ENCODE data around the gene TMED5.
"Not testable (repeated sequence)": the region's sequence is repeated elsewhere in the genome, so short reads cannot be mapped to it uniquely, and the experiment has no call there.

Gene TMED5

DNA sequence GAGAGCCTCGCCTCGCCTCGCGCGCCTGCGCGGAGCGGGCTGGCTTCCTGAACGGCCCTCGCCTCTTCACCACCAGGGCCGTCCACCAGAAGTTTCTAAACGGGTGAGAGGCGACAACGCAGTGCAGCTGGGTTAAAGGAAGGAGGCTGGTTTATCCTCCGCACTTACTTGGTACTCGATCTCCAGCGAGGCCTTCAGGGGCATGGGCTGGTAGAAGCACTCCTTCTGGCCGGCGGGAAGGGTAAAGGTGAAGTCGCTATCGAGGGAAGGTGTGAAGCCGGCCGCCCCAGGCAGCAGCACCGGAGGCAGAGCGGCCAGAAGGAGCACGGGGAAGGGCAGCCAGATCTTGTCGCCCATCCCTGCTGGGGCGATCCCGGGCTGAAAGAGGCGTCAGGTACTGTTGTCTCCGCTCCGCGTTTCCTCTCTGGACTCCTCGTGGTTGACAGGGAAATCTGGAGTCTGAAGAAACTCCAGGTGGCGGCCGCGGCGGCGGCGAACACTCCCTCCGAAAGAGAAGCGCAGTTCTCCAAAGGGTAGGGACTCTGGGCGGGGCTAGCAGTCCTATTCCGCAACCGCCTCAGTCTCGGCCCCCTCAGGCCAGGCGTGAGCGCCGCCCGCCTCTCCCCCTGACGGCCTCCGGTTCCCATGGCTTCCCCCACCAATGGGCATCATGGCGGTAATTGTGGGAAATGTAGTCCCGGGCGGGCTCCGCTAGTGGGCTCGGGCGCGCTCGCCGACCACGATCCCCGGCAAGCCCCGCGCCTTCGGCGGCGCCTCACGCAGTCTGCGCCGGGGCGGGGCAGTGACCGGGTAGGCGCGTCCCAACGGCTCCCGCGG lies at the start of gene TMED5:
Gene TMED5 (minus strand): TSS at position 528 of the 837 bp plus-strand sequence. CDS start 171 bp downstream, at position 357.
- TF ChIP-seq, protein P1, sequence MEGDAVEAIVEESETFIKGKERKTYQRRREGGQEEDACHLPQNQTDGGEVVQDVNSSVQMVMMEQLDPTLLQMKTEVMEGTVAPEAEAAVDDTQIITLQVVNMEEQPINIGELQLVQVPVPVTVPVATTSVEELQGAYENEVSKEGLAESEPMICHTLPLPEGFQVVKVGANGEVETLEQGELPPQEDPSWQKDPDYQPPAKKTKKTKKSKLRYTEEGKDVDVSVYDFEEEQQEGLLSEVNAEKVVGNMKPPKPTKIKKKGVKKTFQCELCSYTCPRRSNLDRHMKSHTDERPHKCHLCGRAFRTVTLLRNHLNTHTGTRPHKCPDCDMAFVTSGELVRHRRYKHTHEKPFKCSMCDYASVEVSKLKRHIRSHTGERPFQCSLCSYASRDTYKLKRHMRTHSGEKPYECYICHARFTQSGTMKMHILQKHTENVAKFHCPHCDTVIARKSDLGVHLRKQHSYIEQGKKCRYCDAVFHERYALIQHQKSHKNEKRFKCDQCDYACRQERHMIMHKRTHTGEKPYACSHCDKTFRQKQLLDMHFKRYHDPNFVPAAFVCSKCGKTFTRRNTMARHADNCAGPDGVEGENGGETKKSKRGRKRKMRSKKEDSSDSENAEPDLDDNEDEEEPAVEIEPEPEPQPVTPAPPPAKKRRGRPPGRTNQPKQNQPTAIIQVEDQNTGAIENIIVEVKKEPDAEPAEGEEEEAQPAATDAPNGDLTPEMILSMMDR (IDR thresholded peaks at IDR 0.05; ENCODE audit: low read depth, low read length, missing control alignments): no peak
- peak; percentile 89 for DNase-seq (ENCODE audit: extremely low read depth, low read depth)
- H3K4me3 ChIP-seq (replicated peaks; ENCODE audit: low read depth, low read length): peak within 1 kb of the TSS; percentile 84

DNA sequence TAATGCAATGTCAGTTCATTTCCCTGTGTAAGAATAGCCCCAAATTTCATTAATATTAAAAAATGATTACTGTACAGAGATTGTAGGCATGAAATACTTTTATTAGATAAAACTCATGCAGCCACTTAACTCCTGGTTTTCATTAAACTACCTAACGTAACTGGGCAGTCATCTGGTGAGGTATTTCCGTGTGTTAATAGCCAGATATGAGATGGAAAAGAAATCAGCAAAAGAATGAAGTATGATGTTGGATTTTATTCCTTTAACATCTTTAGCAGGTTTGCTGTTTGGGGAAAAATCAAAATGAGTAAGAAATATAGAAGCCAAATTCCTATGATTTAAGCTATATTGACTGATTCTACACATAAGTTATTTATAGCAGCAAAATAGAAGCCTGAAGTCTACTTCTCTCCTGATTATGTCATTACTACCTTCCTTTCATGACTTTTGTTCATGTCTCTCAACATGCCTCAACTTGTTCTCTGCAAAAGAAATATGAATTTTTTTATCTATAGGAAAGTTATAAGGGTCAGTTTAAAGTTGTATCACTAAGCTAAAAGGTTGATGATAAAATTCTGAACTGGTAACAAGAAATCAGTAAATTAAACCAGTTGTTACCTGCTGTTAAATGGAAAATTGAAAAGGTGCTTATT lies 42.9 kb upstream of the TMED5 start:
- no peak overlapping the region for H3K4me3 ChIP-seq (replicated peaks; ENCODE audit: low read depth, low read length)
- TF ChIP-seq, protein P1 (IDR thresholded peaks at IDR 0.05; ENCODE audit: low read depth, low read length, missing control alignments): no peak
- no peak for DNase-seq (ENCODE audit: extremely low read depth, low read depth)

DNA sequence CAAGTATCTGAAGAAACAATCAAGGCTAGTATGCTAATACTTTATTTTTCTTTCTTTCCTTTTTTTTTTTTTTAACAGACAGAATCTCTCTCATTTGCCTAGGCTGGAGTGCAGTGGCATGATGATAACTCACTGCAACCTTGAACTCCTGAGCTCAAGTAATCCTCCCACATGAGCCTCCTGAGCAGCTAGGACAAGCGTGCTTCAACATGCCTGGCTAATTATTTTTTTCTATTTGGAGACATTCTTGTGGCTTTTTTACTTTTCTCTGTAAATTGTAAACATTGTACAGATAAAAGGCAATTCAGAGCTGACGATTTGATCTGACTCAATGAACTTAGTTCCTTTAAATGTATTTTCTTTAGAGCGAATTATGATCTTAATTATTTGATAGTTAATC lies 41.7 kb upstream of the TMED5 start:
- peak; percentile 14 for DNase-seq (ENCODE audit: extremely low read depth, low read depth)
- H3K4me3 ChIP-seq (replicated peaks; ENCODE audit: low read depth, low read length): no peak overlapping the region
- TF ChIP-seq, protein P1 (IDR thresholded peaks at IDR 0.05; ENCODE audit: low read depth, low read length, missing control alignments): no peak

DNA sequence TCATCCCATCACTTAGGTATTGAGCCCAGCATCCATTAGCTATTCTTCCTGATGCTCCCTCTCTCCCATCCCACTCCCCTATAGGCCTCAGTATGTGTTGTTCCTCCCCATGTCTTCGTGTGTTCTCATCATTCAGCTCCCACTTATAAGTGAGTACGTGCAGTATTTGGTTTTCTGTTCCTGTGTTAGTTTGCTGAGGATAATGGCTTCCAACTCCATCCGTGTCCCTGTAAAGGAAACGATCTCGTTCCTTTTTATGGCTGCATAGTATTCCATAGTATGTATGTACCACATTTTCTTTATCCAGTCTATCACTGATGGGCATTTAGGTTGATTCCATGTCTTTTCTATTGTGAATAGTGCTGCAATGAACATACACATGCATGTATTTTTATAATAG lies 40.5 kb upstream of the TMED5 start:
- not testable (repeated sequence) for H3K4me3 ChIP-seq (replicated peaks; ENCODE audit: low read depth, low read length); DNase-seq (ENCODE audit: extremely low read depth, low read depth)

DNA sequence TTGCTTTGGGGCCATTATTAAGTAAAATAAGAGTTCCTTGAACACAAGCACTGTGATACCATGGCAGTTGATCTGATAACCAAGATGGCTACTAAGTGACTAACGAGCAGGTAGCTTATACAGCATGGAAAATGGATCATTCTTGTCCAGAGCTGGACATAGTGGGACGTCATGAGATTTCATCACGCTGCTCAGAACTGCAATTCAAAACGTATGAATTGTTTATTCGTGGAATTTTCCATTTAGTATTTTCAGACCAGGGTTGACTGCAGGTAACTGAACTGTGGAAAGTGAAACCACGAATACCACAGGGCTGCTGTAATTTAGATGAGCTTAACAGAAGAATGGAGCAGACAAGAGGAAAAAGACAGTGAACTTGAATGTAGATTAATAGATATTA lies 39.2 kb upstream of the TMED5 start:
- TF ChIP-seq, protein P1 (IDR thresholded peaks at IDR 0.05; ENCODE audit: low read depth, low read length, missing control alignments): no peak
- H3K4me3 ChIP-seq (replicated peaks; ENCODE audit: low read depth, low read length): no peak overlapping the region
- no peak for DNase-seq (ENCODE audit: extremely low read depth, low read depth)

DNA sequence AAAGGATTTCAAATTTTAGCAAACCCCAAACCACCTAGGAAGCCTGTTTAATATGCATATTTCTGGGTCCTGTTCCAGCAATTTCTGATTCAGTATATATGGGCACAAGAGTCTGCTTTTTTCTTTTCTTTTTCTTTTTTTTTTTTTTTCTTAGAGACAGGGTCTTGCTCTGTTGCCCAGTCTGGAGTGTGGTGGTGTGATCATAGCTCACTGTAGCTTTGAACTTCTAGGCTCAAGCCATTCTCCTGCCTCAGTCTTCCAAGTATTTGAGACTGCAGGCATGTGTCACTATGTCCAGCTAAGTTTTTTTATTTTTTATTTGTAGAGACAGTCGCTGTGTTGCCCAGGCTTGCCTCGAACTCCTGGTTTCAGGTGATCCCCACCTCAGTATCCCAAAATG lies 35.1 kb upstream of the TMED5 start:
- TF ChIP-seq, protein P1 (IDR thresholded peaks at IDR 0.05; ENCODE audit: low read depth, low read length, missing control alignments): no peak
- DNase-seq (ENCODE audit: extremely low read depth, low read depth): no peak
- H3K4me3 ChIP-seq (replicated peaks; ENCODE audit: low read depth, low read length): no peak overlapping the region

DNA sequence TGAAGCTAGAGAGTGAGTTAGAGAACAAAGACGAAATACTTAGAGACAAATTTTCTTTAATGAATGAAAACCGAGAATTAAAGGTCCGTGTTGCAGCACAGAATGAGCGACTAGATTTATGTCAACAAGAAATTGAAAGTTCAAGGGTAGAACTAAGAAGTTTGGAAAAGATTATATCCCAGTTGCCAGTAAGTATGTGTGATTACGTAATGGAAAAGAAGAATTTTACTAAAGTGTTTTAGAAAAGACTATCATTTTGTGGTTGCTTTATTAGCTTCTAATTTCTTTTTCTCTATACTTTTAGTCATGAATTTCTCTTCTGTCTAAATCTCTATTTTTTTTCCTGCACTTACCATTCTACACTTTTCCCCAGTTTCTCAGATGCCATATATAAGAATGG lies 27.0 kb upstream of the TMED5 start:
- H3K4me3 ChIP-seq (replicated peaks; ENCODE audit: low read depth, low read length): no peak overlapping the region
- TF ChIP-seq, protein P1 (IDR thresholded peaks at IDR 0.05; ENCODE audit: low read depth, low read length, missing control alignments): no peak
- DNase-seq (ENCODE audit: extremely low read depth, low read depth): no peak

Data from HFF-Myc (cell line).